Tibial nerve (tissue), 4 donors: ENCODE measurements around the gene TRAF3. TPM values are rescaled to one million over a fixed set of nuclear protein-coding genes. Genes with fewer than 3 reads are reported as not detected.

Experiments
- DNase-seq, 2 donors: peaks; one replicate each; pipeline ENCODE4 v3.0.0-alpha.2; 2019; ENCODE audit warnings: low spot score in 2 of 2
- H3K27ac ChIP-seq, 4 donors: fragments of 200-600 bp; sonication (generic) in 3 of 4; one replicate each; pipeline ENCODE4 v1.5.1; 2017 to 2019; ENCODE audit warnings: mild to moderate bottlenecking in 1 of 4
- H3K27me3 ChIP-seq, 2 donors: fragments of 200-600 bp; sonication (generic) in 1 of 2; one replicate each; pipeline versions ENCODE4 v1.5.1 to v1.6.0; 2017 to 2019
- H3K36me3 ChIP-seq, 3 donors: fragments of 200-600 bp; sonication (generic); one replicate each; pipeline ENCODE4 v1.5.1; 2018 to 2019
- H3K4me1 ChIP-seq, 4 donors: fragments of 200-600 bp; sonication (generic) in 3 of 4; one replicate each; pipeline ENCODE4 v1.5.1; 2017 to 2019
- H3K4me3 ChIP-seq, 4 donors: fragments of 200-600 bp; sonication (generic) in 3 of 4; one replicate each; pipeline ENCODE4 v1.5.1; 2017 to 2019; ENCODE audit warnings: mild to moderate bottlenecking in 1 of 4, moderate library complexity in 1 of 4
- H3K9me3 ChIP-seq, 4 donors: fragments of 200-600 bp; sonication (generic) in 3 of 4; one replicate each; pipeline ENCODE4 v1.5.1; 2017 to 2019
- EP300 ChIP-seq, 2 donors: sonication (generic); formaldehyde crosslinking; IDR thresholded peaks; one replicate each; pipeline ENCODE4 v1.6.1; 2017; ENCODE audit warnings: antibody characterized with exemption in 2 of 2, mild to moderate bottlenecking in 1 of 2
- POLR2A ChIP-seq, 2 donors: fragments of 450-650 bp; IDR thresholded peaks; one replicate each; pipeline ENCODE4 v1.6.1; 2017; ENCODE audit warnings: antibody characterized with exemption in 2 of 2, mild to moderate bottlenecking in 2 of 2, moderate library complexity in 2 of 2
- WGBS, 2 donors: methylation state at CpG; one replicate each; pipeline ENCODE4 v1.1.5; 2018; 5-methylcytosine and 5-hydroxymethylcytosine counted together
- total RNA-seq, 4 donors: library from RNA; depleted of rRNA; stranded (reverse); fragments of >200 nt; gene quantifications; one replicate each; pipeline ENCODE4 v1.1.0, GENCODE V29; 2016
- TF ChIP-seq, protein P1 (sequence below), 5 experiments: fragments of 200-600 bp in 3 of 5; fragments of 450-650 bp in 2 of 5; sonication (generic) in 3 of 5; IDR thresholded peaks; one replicate each; pipeline ENCODE4 v1.5.1; 2016 to 2019; ENCODE audit warnings: antibody characterized with exemption in 5 of 5, mild to moderate bottlenecking in 3 of 5, moderate library complexity in 2 of 5

The TRAF3 gene
- total RNA-seq, 4 donors from 2014 or later, result 4.8 to 20.7 (median 13.4) TPM

DNA sequence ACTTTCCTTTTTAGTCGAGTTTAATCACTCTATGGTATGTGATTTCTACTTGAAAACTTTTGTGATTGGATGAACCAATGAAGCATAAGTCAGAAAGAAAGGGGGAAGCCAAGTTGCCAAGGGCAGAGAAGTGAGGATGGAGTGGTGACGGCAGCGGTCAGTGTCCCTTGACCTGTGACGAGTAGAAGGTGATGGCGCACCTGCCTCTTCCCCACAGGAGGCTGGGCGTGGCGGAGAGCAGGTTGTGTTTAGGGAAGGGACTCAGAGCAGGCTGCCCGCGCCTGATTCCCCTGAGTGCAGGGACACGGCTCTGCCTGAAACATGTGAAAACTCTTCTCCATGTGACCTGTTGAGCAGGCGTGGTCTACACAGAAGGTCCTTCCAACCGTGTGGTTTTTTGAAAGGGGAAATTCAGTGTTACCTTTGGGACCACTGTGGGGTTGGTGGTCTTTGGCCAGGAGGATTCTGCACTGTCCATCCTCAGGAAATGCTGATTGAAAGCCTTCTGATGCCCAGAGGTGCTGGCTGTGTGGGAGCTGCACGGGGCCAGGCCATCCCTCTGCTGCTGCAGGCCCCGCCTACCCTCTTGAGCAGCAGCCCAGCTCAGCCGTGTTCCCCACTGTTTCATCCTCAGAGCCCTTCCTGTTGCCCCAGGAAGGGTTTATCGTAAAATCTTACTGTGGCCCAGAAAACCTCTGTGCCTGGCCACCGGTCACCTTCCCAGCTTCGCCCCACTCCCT lies 121.7 kb downstream of the TRAF3 start:
- peak overlapping the region in 1 of 4 donors; percentile 23 for H3K27ac ChIP-seq
- no peaks in the 10 kb centered on the region for H3K9me3 ChIP-seq
- no peak for DNase-seq
- no peaks in the 10 kb centered on the region for H3K4me1 ChIP-seq
- 89% methylated on average over 17 to 18 of the region's 18 CpGs for WGBS, 2 donors
- no peak for TF ChIP-seq EP300 (IDR thresholded peaks at IDR 0.05)
- no peak for TF ChIP-seq POLR2A (IDR thresholded peaks at IDR 0.05)
- TF ChIP-seq, protein P1, sequence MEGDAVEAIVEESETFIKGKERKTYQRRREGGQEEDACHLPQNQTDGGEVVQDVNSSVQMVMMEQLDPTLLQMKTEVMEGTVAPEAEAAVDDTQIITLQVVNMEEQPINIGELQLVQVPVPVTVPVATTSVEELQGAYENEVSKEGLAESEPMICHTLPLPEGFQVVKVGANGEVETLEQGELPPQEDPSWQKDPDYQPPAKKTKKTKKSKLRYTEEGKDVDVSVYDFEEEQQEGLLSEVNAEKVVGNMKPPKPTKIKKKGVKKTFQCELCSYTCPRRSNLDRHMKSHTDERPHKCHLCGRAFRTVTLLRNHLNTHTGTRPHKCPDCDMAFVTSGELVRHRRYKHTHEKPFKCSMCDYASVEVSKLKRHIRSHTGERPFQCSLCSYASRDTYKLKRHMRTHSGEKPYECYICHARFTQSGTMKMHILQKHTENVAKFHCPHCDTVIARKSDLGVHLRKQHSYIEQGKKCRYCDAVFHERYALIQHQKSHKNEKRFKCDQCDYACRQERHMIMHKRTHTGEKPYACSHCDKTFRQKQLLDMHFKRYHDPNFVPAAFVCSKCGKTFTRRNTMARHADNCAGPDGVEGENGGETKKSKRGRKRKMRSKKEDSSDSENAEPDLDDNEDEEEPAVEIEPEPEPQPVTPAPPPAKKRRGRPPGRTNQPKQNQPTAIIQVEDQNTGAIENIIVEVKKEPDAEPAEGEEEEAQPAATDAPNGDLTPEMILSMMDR (IDR thresholded peaks at IDR 0.05), result no peak
- H3K4me3 ChIP-seq, result no peak overlapping the region
- H3K36me3 ChIP-seq, result peaks cover 0 to 59% (median 0%) of the 10 kb centered on the region in 3 donors
- H3K27me3 ChIP-seq, result no peaks in the 10 kb centered on the region

DNA sequence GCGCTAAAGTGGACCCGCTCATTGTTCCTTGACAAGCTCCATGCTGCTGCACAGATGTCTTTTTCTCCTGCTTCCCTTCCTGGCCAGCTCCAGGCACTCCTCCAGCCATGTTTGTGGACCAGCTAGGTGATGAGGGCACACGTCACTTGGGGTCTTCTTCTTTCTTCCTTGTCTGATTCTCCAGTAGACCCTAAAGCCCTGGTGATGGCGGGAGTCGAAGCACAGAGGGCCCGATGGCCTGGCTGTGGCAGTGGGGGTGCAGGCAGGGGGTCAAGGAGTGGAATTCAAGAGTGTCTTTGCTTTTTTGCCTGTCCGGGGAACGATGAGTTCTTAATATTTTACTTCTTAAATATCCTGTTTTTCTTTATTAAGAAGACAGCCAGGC lies 122.3 kb downstream of the TRAF3 start:
- H3K27ac ChIP-seq, result peak overlapping the region in 1 of 4 donors; percentile 23
- H3K4me1 ChIP-seq, result no peaks in the 10 kb centered on the region
- no peak overlapping the region for H3K4me3 ChIP-seq
- TF ChIP-seq EP300 (IDR thresholded peaks at IDR 0.05) (no peak), POLR2A (IDR thresholded peaks at IDR 0.05) (no peak)
- TF ChIP-seq, protein P1 (IDR thresholded peaks at IDR 0.05), result no peak
- 92 to 95% methylated on average over 8 of the region's 8 CpGs for WGBS, 2 donors
- peaks cover 0 to 63% (median 0%) of the 10 kb centered on the region in 3 donors for H3K36me3 ChIP-seq
- no peaks in the 10 kb centered on the region for H3K27me3 ChIP-seq
- no peaks in the 10 kb centered on the region for H3K9me3 ChIP-seq
- DNase-seq, result no peak

DNA sequence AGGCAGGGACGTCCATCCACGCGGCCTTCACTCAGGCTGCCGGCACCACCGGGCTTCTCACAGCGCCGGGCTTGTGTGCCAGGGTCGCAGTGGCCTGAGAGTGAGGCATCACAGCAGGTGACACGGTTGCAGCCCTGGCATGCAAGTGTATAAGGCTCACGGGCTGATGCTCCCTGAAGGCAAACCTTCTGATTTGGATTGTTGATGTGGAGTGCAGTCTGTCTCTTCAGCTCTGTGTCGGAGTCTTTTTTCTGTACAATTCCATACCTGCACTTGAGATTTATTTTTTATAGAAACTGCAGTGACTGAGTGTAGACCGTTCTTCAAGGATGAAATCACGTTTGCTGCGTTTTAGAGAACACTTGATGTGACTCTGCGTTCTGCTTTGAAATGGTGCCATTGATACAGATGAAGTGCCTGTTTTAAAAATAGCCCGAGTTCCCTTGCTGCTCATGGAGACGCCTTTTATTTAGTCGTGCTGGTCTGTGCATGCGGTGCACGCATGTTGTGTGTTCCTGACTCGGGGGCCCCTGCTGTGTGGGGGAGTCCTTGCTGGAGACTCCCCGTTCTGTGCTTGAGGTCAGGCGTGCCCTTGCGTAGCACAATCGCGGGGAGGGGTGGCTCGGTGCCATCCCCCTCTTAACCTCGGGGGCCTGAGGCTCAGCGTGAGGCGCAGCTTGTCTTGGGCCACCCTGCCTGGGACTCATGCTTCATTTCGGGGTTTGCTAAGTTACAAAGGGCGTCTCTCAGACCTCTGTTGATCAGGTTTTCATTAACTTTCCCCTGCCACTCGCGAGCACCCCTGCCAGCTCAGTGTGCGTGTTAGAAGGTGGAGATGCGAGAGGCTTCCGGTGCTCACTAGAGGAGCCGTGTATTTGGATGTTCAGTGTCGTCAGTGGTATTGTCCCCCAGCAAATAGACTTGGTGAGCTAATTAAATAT lies 123.7 kb downstream of the TRAF3 start:
- no peaks in the 10 kb centered on the region for H3K4me1 ChIP-seq
- no peak overlapping the region for H3K4me3 ChIP-seq
- 80 to 82% methylated on average over 37 to 39 of the region's 39 CpGs for WGBS, 2 donors
- no peak for DNase-seq
- H3K9me3 ChIP-seq, result no peaks in the 10 kb centered on the region
- peak overlapping the region in 1 of 4 donors; percentile 76 for H3K27ac ChIP-seq
- TF ChIP-seq EP300 (IDR thresholded peaks at IDR 0.05) (no peak), POLR2A (IDR thresholded peaks at IDR 0.05) (no peak)
- TF ChIP-seq, protein P1 (IDR thresholded peaks at IDR 0.05), result no peak
- H3K27me3 ChIP-seq, result no peaks in the 10 kb centered on the region
- H3K36me3 ChIP-seq, result peaks cover 0 to 70% (median 0%) of the 10 kb centered on the region in 3 donors

DNA sequence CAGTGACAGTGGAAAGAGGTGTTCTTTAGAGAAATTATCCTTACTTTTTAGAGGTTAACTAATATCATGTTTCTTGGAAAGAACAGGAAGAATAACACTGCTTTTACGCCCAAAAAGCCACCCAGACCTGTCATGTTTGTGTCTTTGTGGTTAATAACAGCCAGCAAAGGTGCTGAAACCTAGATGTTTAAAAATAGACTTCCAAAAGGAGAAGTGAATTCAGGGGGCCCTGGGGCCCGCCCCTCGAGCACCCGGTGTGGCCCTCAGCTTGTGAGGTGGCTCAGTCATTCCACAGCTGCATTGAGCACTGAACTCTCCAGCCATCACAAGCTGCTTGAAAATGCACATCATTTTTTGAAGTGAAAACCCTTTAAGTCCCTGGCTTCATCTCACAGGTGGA lies 124.4 kb downstream of the TRAF3 start:
- TF ChIP-seq, protein P1 (IDR thresholded peaks at IDR 0.05), result no peak
- TF ChIP-seq EP300 (IDR thresholded peaks at IDR 0.05) (no peak), POLR2A (IDR thresholded peaks at IDR 0.05) (no peak)
- WGBS, 2 donors, result 67 to 79% methylated on average over 4 of the region's 4 CpGs
- DNase-seq, result no peak
- H3K27ac ChIP-seq, result peak overlapping the region in 1 of 4 donors; percentile 76
- H3K36me3 ChIP-seq, result peaks cover 0 to 75% (median 0%) of the 10 kb centered on the region in 3 donors
- H3K4me3 ChIP-seq, result no peak overlapping the region
- no peaks in the 10 kb centered on the region for H3K4me1 ChIP-seq
- no peaks in the 10 kb centered on the region for H3K27me3 ChIP-seq
- no peaks in the 10 kb centered on the region for H3K9me3 ChIP-seq
